ENCODE results near the gene ZNF253. TPM values are rescaled to one million over a fixed set of nuclear protein-coding genes. Genes with fewer than 3 reads are reported as not detected.
A peak's percentile ranks its signal among the peaks of the same experiment; 100 is the strongest.
"Not testable (repeated sequence)": the region's sequence is repeated elsewhere in the genome, so short reads cannot be mapped to it uniquely, and the experiment has no call there.

The ZNF253 gene
- total and polyA plus RNA-seq, 8 donors: 9.1 to 36.8 (median 32.5) TPM

DNA sequence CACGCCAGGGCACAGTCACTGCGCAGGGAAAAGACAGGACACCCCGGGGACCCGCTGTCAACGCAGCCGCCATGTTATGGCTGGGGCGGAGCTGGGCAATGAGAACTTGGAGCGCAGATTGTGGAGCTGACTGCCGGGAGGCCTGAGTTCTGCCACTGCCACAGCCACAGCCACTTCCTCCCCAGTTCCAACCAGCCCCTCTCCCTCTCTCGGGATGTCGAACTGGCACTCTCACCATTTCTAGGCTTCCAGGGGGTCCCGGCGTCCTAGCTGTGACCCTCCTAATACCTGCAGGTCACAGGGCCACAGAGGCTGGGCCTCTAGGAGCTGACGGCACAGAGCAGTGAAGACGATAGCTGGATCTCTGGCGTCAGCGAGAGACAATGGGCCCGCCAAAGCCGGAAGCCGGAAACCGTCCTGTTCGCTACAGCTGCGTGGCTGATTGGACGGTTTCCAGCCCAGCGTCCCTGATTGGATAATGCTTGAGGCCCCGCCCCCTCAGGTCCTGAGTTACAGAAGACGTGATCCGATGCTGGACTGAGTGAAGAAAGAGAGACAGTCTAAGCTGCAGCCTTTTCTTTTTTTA lies 44.2 kb upstream of the ZNF253 start, which contains the start of gene ZNF506:
Gene ZNF506 (minus strand): TSS at position 385 of the 586 bp plus-strand sequence. CDS start 147 bp downstream, at position 238.
- TF ChIP-seq, protein P1, sequence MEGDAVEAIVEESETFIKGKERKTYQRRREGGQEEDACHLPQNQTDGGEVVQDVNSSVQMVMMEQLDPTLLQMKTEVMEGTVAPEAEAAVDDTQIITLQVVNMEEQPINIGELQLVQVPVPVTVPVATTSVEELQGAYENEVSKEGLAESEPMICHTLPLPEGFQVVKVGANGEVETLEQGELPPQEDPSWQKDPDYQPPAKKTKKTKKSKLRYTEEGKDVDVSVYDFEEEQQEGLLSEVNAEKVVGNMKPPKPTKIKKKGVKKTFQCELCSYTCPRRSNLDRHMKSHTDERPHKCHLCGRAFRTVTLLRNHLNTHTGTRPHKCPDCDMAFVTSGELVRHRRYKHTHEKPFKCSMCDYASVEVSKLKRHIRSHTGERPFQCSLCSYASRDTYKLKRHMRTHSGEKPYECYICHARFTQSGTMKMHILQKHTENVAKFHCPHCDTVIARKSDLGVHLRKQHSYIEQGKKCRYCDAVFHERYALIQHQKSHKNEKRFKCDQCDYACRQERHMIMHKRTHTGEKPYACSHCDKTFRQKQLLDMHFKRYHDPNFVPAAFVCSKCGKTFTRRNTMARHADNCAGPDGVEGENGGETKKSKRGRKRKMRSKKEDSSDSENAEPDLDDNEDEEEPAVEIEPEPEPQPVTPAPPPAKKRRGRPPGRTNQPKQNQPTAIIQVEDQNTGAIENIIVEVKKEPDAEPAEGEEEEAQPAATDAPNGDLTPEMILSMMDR (IDR thresholded peaks at IDR 0.05): no peak
- peaks cover 3 to 26% of the 10 kb centered on the region in 2 donors for H3K4me1 ChIP-seq
- peak within 1 kb of the TSS; percentile 62 to 70 for H3K4me3 ChIP-seq
- DNase-seq (peak; percentile 92 to 99 (median 98)), ATAC-seq (peak; percentile 98)
- peaks cover 0 to 25% of the 10 kb centered on the region in 2 donors for H3K36me3 ChIP-seq
- peak within 1 kb of the TSS; percentile 96 to 97 for H3K27ac ChIP-seq
- no peaks in the 10 kb centered on the region for H3K27me3 ChIP-seq
- peaks cover 0 to 79% of the 10 kb centered on the region in 2 donors for H3K9me3 ChIP-seq
- intact Hi-C loops (cut with DNase I): no loop called here

DNA sequence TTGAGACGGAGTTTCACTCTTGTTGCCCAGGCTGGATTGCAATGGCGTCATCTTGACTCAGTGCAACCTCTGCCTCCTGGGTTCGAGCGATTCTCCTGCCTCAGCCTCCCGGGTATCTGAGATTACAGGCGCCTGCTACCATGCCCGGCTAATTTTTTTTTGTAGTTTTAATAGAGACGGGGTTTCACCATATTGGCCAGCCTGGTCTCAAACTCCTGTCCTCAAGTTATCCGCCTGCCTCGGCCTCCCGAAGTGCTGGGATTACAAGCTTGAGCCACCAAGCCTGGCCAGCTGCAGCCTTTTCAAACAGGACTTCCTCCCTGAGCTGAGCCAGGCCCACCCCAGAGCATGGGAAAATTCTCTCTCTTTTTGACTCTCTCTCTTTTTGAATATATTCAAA lies 43.7 kb upstream of the ZNF253 start:
- Histone ChIP-seq H3K36me3 (peaks cover 0 to 21% of the 10 kb centered on the region in 2 donors), H3K4me3 (peak overlapping the region; percentile 62 to 70), H3K9me3 (peaks cover 0 to 80% of the 10 kb centered on the region in 2 donors), H3K27ac (peak overlapping the region; percentile 96 to 97), H3K4me1 (peaks cover 3 to 26% of the 10 kb centered on the region in 2 donors)
- intact Hi-C loops (cut with DNase I); H3K27me3 ChIP-seq: not testable (repeated sequence)
- ATAC-seq (peak; percentile 3), DNase-seq (peak in 2 of 4 donors; percentile 13 to 30)

DNA sequence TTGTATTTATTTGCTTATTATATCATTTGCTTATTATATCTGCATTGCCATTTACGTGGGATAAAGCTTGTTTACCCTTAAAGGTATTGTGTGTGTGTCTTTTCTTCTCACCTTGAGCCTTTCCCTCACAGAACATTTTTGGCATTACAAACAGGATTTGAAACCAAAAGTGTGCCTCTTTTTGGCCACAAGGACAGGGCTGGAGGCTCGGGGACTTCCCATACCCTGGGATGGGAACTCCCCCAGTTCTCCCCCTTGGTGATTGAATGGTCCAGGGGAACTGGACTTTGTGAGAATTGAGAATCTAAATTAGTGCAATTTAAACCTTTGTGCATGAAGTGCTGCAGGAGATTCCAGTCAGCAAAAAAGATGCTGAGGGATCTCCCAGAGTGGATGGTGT lies 41.8 kb upstream of the ZNF253 start:
- H3K27me3 ChIP-seq: no peaks in the 10 kb centered on the region
- no peak overlapping the region for H3K4me3 ChIP-seq
- TF ChIP-seq, protein P1 (IDR thresholded peaks at IDR 0.05): no peak
- H3K9me3 ChIP-seq: peaks cover 0 to 81% of the 10 kb centered on the region in 2 donors
- DNase-seq: no peak
- no peak for ATAC-seq
- intact Hi-C loops (cut with DNase I): no loop called here
- peaks cover 0 to 12% of the 10 kb centered on the region in 2 donors for H3K36me3 ChIP-seq
- no peak overlapping the region for H3K27ac ChIP-seq
- H3K4me1 ChIP-seq: peaks cover 3 to 21% of the 10 kb centered on the region in 2 donors

DNA sequence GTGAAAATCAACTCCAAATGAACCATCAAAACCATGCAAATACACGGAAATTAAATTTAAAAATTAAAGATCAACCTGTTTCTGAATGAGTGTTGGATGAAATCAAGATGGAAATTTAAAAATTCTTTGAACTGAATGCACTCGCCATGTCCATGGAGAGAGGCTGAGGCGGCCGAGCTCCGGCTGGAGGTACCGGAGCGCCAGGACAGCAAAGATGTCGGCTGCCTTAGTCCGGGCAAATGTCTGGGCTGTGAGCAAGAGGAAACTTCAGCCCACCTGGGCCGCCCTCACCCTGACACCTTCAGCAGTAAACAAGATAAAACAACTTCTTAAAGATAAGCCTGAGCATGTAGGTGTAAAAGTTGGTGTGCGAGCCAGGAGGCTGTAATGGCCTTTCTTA lies 38.8 kb upstream of the ZNF253 start:
- ATAC-seq (no peak), DNase-seq (no peak)
- Histone ChIP-seq H3K27ac (no peak overlapping the region), H3K27me3 (no peaks in the 10 kb centered on the region), H3K36me3 (no peaks in the 10 kb centered on the region), H3K4me3 (no peak overlapping the region), H3K4me1 (peaks cover 0 to 2% of the 10 kb centered on the region in 2 donors), H3K9me3 (peaks cover 0 to 95% of the 10 kb centered on the region in 2 donors)
- TF ChIP-seq, protein P1 (IDR thresholded peaks at IDR 0.05): no peak
- intact Hi-C loops (cut with DNase I): no loop called here

DNA sequence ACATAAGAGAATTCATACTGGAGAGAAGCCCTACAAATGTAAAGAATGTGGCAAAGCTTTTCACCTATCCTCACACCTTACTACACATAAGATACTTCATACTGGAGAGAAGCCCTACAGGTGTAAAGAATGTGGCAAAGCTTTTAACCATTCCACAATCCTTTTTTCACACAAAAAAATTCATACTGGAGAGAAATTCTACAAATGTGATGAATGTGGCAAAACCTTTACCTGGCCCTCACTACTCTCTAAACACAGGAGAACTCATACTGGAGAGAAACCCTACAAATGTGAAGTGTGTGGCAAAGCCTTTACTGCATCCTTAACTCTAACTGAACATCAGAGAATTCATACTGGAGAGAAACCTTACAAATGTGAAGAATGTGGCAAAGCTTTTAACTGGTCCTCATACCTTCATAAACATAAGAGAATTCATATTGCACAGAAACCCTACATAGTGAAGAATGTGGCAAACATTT lies 30.1 kb upstream of the ZNF253 start:
- H3K9me3 ChIP-seq: peaks cover 8 to 97% of the 10 kb centered on the region in 2 donors

More for the DNA sequence above, 30.1 kb upstream of the ZNF253 start:
- H3K27me3 ChIP-seq: no peaks in the 10 kb centered on the region
- TF ChIP-seq, protein P1 (IDR thresholded peaks at IDR 0.05): no peak
- no peak overlapping the region for H3K4me3 ChIP-seq
- intact Hi-C loops (cut with DNase I): no loop called here
- no peaks in the 10 kb centered on the region for H3K4me1 ChIP-seq
- no peak for DNase-seq
- no peak for ATAC-seq
- no peak overlapping the region for H3K27ac ChIP-seq
- H3K36me3 ChIP-seq: no peaks in the 10 kb centered on the region
